Heart left ventricle (tissue), 13 donors: ENCODE data around the gene TTC38.

Source experiments
- CTCF ChIP-seq, 12 donors: fragments of 200-600 bp; sonication (generic) in 4 of 12; IDR thresholded peaks; one replicate each; pipeline versions ENCODE4 v1.5.0 to v1.8.0; 2018 to 2022; ENCODE audit warnings: antibody characterized with exemption in 12 of 12, mild to moderate bottlenecking in 5 of 12
- POLR2A ChIP-seq, 2 donors: fragments of 450-650 bp; IDR thresholded peaks; one replicate each; pipeline ENCODE4 v1.6.1; 2017; ENCODE audit warnings: antibody characterized with exemption in 2 of 2, mild to moderate bottlenecking in 2 of 2, moderate library complexity in 2 of 2
- donor health status: ischemic (EF 13 %, LVEDD 7.1; RV severe dilation, severe dysfunction).
- donor health status: DM: no; HTN: yes; CAD: no.
- donor health status: DM: no; HTN: no; CAD: no.
- donor health status: ischemic (EF 25% LVEDD 6.9; RV normal size, moderate dysfunction).
- donor health status: ischemic (EF 25% LVEDD 5.7; RV mildly dilated, moderate dysfunction).
- donor health status: ischemic (EF 35%, LVEDD 5.7; RV mildly dilated, moderate dysfunction).
- donor health status: nonischemic (EF 11% LVEDD 7.7; RV severe dilation, severe dysfunction).
- donor health status: DM: yes; HTN: yes; CAD: no.
- donor health status: PGD.
- donor health status: ischemic (EF 29% LVEDD 5.4; RV normal size, mild dysfunction).
- donor health status: nonischemic (EF 23%, LVEDD 6.1; RV moderate dilation, normal function).

- no peak for TF ChIP-seq CTCF (IDR thresholded peaks at IDR 0.05)
- no peak for TF ChIP-seq POLR2A (IDR thresholded peaks at IDR 0.05)
Observed at GRCh38 chr22:46272196-46272595, 4.4 kb downstream of the TTC38 start.
